Measurements from ENCODE around the gene RSPO3. TPM values are rescaled to one million over a fixed set of nuclear protein-coding genes. Genes with fewer than 3 reads are reported as not detected.

RSPO3 gene
- total and polyA plus RNA-seq, 9 of the 15 experiments (the other 6 are each of a cell fraction or from before 2014, with no cell fraction given), result not detected

GRCh38 chr6:127120023-127120786 lies 1.7 kb downstream of the RSPO3 start:
- 21% methylated on average over 34 of the region's 37 CpGs for WGBS (ENCODE audit: insufficient coverage, low coverage, missing lambda C conversion rate)
- no peak overlapping the region for H3K27ac ChIP-seq (ENCODE audit: extremely low read depth, low read depth, low read length)
- no peak overlapping the region for H3K4me3 ChIP-seq
- H3K9ac ChIP-seq (ENCODE audit: insufficient read depth in 1 of 2, low read depth in 2 of 2, low read length in 2 of 2), result no peak overlapping the region
- H3K27me3 ChIP-seq (ENCODE audit: control insufficient read depth in 2 of 2, insufficient read depth in 2 of 2, low read length in 2 of 2), result peaks cover 0 to 14% of the 10 kb centered on the region in 2 experiments; a peak in 3 of 5 replicates
- no peak for ATAC-seq
- no peak overlapping the region for H2AFZ ChIP-seq (ENCODE audit: low read depth, low read length)
- intact Hi-C loops (cut with micrococcal nuclease) (loop anchor here (2.0 to 5.0 kb wide), 3 partner anchors 757 to 1123 kb away; no protein-coding TSS in a partner anchor), in situ Hi-C loops (cut with MboI) (loop anchor here (25.0 kb wide), 1 partner anchor 1083 kb away; no protein-coding TSS in a partner anchor)
- CTCF ChIA-PET (ENCODE audit: low intra/inter-chr PET ratio), result no interaction called here
- POLR2A ChIA-PET, result interaction anchor here (1.0 kb wide), 1 partner anchor 1134 kb away, joined by 3 read pairs; the partner anchor contains the start of gene TRMT11
- H3K9me1 ChIP-seq (ENCODE audit: control insufficient read depth, insufficient read depth, low read length), result no peaks in the 10 kb centered on the region
- no peak overlapping the region for H3K4me2 ChIP-seq (ENCODE audit: insufficient read depth, low read length)
- H3K4me1 ChIP-seq (replicated peaks in 1 of 2; ENCODE audit: control insufficient read depth in 2 of 2, insufficient read depth in 2 of 2, low read length in 2 of 2), result peaks cover 0 to 12% of the 10 kb centered on the region in 2 experiments; a peak in 1 of 5 replicates
- no TSS peak for BruUV-seq (replicated peaks)
- no peak for DNase-seq (ENCODE audit: extremely low read depth in 1 of 4, low spot score in 3 of 4)
- no peaks in the 10 kb centered on the region for H4K20me1 ChIP-seq (replicated peaks; ENCODE audit: control insufficient read depth, insufficient read depth, low read length)
- H3K36me3 ChIP-seq (ENCODE audit: control insufficient read depth, insufficient read depth, low read length), result no peaks in the 10 kb centered on the region
- no peaks in the 10 kb centered on the region for H3K79me2 ChIP-seq (ENCODE audit: control insufficient read depth, insufficient read depth, low read length)
- no peak for FAIRE-seq
- no peaks in the 10 kb centered on the region for H3K9me3 ChIP-seq (replicated peaks; ENCODE audit: control insufficient read depth, insufficient read depth, low read depth, low read length)
- TF ChIP-seq ZC3H4 (CRISPR knock-in tag; IDR thresholded peaks at IDR 0.05; ENCODE audit: borderline replicate concordance) (no peak), POLR2A (conservative IDR thresholded peaks at IDR 0.05) (no peak), ZNF589 (CRISPR knock-in tag; IDR thresholded peaks at IDR 0.05; ENCODE audit: low read depth) (no peak), GTF3C2 (IDR thresholded peaks at IDR 0.05; ENCODE audit: borderline replicate concordance, extremely low read depth, insufficient read length) (no peak), KDM1A (IDR thresholded peaks at IDR 0.05) (no peak), NKRF (IDR thresholded peaks at IDR 0.05; ENCODE audit: borderline replicate concordance) (no peak), TCF3 (CRISPR knock-in tag; IDR thresholded peaks at IDR 0.05) (no peak), GTF2E2 (tag; IDR thresholded peaks at IDR 0.05) (no peak), MAFF (IDR thresholded peaks at IDR 0.05; ENCODE audit: low read length) (no peak), CBFB (CRISPR knock-in tag; IDR thresholded peaks at IDR 0.05) (no peak), CXXC5 (CRISPR knock-in tag; IDR thresholded peaks at IDR 0.05) (no peak), CREB1 (IDR thresholded peaks at IDR 0.05) (no peak), CREB1 (CRISPR knock-in tag; IDR thresholded peaks at IDR 0.05) (no peak), THRAP3 (IDR thresholded peaks at IDR 0.05; ENCODE audit: borderline replicate concordance) (no peak), CHD2 (IDR thresholded peaks at IDR 0.05; ENCODE audit: low read depth, low read length) (no peak), ZNF717 (CRISPR knock-in tag; IDR thresholded peaks at IDR 0.05) (no peak), ZBTB8A (IDR thresholded peaks at IDR 0.05; ENCODE audit: partially characterized antibody) (no peak), MCM2 (IDR thresholded peaks at IDR 0.05; ENCODE audit: low read depth) (no peak)

Measured in K562 (cell line).